ENCODE results near the gene WDR72. TPM values are rescaled to one million over a fixed set of nuclear protein-coding genes. Genes with fewer than 3 reads are reported as not detected.

The WDR72 gene
- not detected in 2 replicates for total RNA-seq

DNA sequence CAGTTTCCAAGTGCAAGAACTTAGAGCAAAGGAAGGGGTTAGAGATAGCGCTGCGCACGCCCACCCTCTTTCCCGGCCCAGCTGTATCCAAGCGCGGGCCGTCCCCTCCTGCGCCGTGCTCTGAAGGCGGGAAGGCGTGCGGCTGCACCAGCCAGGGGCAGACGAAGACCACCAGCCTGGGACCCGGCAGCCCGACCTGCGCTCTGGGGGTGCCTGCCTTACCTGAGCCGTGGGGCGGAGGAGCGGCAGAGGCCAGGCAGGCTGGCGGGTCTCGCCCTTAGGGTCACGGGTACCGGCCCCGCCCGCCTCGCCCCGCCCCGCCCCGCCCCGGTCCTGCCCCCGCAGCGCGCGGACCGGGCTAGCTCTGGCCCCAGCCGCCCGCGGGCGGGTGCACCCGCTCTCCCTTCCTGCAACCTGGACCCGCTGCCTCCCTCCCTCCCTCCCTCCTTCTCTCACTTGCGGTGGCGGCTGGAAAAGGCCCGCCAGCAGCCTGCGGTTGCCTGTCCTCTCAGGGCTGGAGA lies at the start of gene WDR72:
TSS of gene WDR72 (minus strand) at position 253 of the 521 bp plus-strand sequence. CDS start 26,514 bp downstream, outside the sequence.

Other genes starting within 250 kb of the WDR72 start
- gene UNC13C, start 218.8 kb upstream of the WDR72 start, total RNA-seq: not detected in 2 replicates